CD4-positive, alpha-beta T cell (primary cell): ENCODE measurements around the gene FBXL19. TPM values are rescaled to one million over a fixed set of nuclear protein-coding genes. Genes with fewer than 3 reads are reported as not detected.

Source experiments
- ATAC-seq: fragments of 200-7000 bp; cut with Tn5 transposase; one replicate; pipeline ENCODE4 v1.10.0; 2022; ENCODE audit warnings: mild to moderate bottlenecking; ENCODE audit not compliant: poor library complexity
- CTCF ChIA-PET: fragments of 350-600 bp; sonication (Branson Sonifier 250); formaldehyde crosslinking; loops from one replicate; lab custom pipeline; 2021; ENCODE audit warnings: antibody characterized with exemption, inconsistent platforms; lab: Charles Lee
- POLR2A ChIA-PET: fragments of 350-600 bp; sonication (Branson Sonifier 250); formaldehyde crosslinking; loops from one replicate; lab custom pipeline; 2021; ENCODE audit warnings: antibody characterized with exemption, inconsistent platforms; lab: Charles Lee
- DNase-seq, 14 experiments: peaks; one replicate each; pipeline ENCODE4 v3.0.0-alpha.2; 2013 to 2020; ENCODE audit warnings: mixed read lengths in 2 of 14
- H3K27ac ChIP-seq, 2 donors: one replicate each; pipeline versions ENCODE4 v1.5.1 to v1.7.0; 2013; ENCODE audit warnings: low read length in 2 of 2, low read depth in 1 of 2, mild to moderate bottlenecking in 1 of 2
- H3K27me3 ChIP-seq, 2 experiments: 1 replicate in 1 of 2; 2 replicates in 1 of 2; pipeline versions ENCODE4 v1.6.1 to v1.7.0; 2013; ENCODE audit warnings: low read length in 2 of 2, control low read depth in 1 of 2, mild to moderate bottlenecking in 1 of 2, moderate library complexity in 1 of 2; ENCODE audit not compliant: insufficient read depth in 2 of 2, control insufficient read depth in 1 of 2
- H3K36me3 ChIP-seq: one replicate; pipeline ENCODE4 v1.6.1; 2013; ENCODE audit warnings: low read length, control low read depth; ENCODE audit not compliant: insufficient read depth
- H3K4me1 ChIP-seq: one replicate; pipeline ENCODE4 v1.6.1; 2013; ENCODE audit warnings: low read length, control low read depth; ENCODE audit not compliant: insufficient read depth
- H3K4me3 ChIP-seq: one replicate; pipeline ENCODE4 v1.5.1; 2013; ENCODE audit warnings: mild to moderate bottlenecking, low read length, moderate library complexity
- H3K9me3 ChIP-seq, 2 experiments: 1 replicate in 1 of 2; 2 replicates in 1 of 2; pipeline versions ENCODE4 v1.6.1 to v1.7.0; 2013; ENCODE audit warnings: low read length in 2 of 2, mild to moderate bottlenecking in 2 of 2, control low read depth in 1 of 2, moderate library complexity in 1 of 2; ENCODE audit not compliant: control insufficient read depth in 1 of 2, insufficient read depth in 1 of 2
- H3K27ac Mint-ChIP-seq: one replicate; pipeline ENCODE4 v1.8.0; 2020; ENCODE audit warnings: mixed read lengths
- H3K27me3 Mint-ChIP-seq: one replicate; pipeline ENCODE4 v1.8.0; 2021; ENCODE audit warnings: mixed read lengths
- H3K36me3 Mint-ChIP-seq: one replicate; pipeline ENCODE4 v1.8.0; 2021; ENCODE audit warnings: low read depth, mixed read lengths
- H3K4me1 Mint-ChIP-seq: one replicate; pipeline ENCODE4 v1.8.0; 2021; ENCODE audit warnings: low read depth, mixed read lengths
- H3K4me3 Mint-ChIP-seq: one replicate; pipeline ENCODE4 v1.8.0; 2020; ENCODE audit warnings: mild to moderate bottlenecking, mixed read lengths
- H3K9me3 Mint-ChIP-seq: one replicate; pipeline ENCODE4 v1.8.0; 2020; ENCODE audit warnings: mixed read lengths
- intact Hi-C, 2 experiments: fragments of 100-400 bp; cut with DNase I in 1 of 2; cut with micrococcal nuclease in 1 of 2; formaldehyde crosslinking; loops; one replicate each; pipeline versions ENCODE4 v1.15.1 to v1.9.0; 2023 to 2025; cut with DNase I, micrococcal nuclease
- total RNA-seq, 174 experiments: library from RNA in 2 of 174; stranded (reverse) in 2 of 174; gene quantifications; one replicate each; pipeline ENCODE4 v1.2.3 and lab custom pipeline; 2021 to 2026
- TF ChIP-seq, protein P1 (sequence below): fragments of 200-600 bp; IDR thresholded peaks from one replicate; pipeline ENCODE4 v1.8.0; 2022; ENCODE audit warnings: antibody characterized with exemption, mild to moderate bottlenecking

FBXL19 gene
- total RNA-seq, 2 experiments from 2014 or later, result 7.5 to 8.9 TPM

GRCh38 chr16:30924913-30925631 lies 1.7 kb downstream of the FBXL19 start:
- Mint-ChIP-seq H3K4me3 (peak overlapping the region; percentile 84), H3K4me1 (peaks cover 19% of the 10 kb centered on the region), H3K9me3 (no peaks in the 10 kb centered on the region), H3K36me3 (peaks cover 7% of the 10 kb centered on the region), H3K27me3 (no peaks in the 10 kb centered on the region), H3K27ac (peak overlapping the region; percentile 58)
- intact Hi-C loops, result loop anchor here (1.0 to 10.0 kb wide), 6 partner anchors 29 to 930 kb away; partner anchors contain the start of genes HIRIP3 (in 1 of the 2), INO80E (in 1 of the 2), MYL11 (in 1 of the 2) and PHKG2 (in 1 of the 2)
- DNase-seq (peak in 1 of 14 experiments; percentile 43), ATAC-seq (no peak)
- peak overlapping the region; percentile 19 to 22 for H3K27ac ChIP-seq
- TF ChIP-seq, protein P1, sequence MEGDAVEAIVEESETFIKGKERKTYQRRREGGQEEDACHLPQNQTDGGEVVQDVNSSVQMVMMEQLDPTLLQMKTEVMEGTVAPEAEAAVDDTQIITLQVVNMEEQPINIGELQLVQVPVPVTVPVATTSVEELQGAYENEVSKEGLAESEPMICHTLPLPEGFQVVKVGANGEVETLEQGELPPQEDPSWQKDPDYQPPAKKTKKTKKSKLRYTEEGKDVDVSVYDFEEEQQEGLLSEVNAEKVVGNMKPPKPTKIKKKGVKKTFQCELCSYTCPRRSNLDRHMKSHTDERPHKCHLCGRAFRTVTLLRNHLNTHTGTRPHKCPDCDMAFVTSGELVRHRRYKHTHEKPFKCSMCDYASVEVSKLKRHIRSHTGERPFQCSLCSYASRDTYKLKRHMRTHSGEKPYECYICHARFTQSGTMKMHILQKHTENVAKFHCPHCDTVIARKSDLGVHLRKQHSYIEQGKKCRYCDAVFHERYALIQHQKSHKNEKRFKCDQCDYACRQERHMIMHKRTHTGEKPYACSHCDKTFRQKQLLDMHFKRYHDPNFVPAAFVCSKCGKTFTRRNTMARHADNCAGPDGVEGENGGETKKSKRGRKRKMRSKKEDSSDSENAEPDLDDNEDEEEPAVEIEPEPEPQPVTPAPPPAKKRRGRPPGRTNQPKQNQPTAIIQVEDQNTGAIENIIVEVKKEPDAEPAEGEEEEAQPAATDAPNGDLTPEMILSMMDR, result no peak
- ChIA-PET POLR2A (interaction anchor here (0.8 kb wide), 1 partner anchor 23 kb away, joined by 3 read pairs; no protein-coding TSS in a partner anchor), CTCF (interaction anchor here (1.0 to 2.1 kb wide), 2 partner anchors 16 to 111 kb away, joined by 4 to 10 read pairs; no protein-coding TSS in a partner anchor)
- H3K9me3 ChIP-seq, result no peaks in the 10 kb centered on the region
- no peaks in the 10 kb centered on the region for H3K27me3 ChIP-seq
- H3K36me3 ChIP-seq, result peaks cover 4% of the 10 kb centered on the region
- no peak overlapping the region for H3K4me3 ChIP-seq
- peaks cover 27% of the 10 kb centered on the region for H3K4me1 ChIP-seq

DNA sequence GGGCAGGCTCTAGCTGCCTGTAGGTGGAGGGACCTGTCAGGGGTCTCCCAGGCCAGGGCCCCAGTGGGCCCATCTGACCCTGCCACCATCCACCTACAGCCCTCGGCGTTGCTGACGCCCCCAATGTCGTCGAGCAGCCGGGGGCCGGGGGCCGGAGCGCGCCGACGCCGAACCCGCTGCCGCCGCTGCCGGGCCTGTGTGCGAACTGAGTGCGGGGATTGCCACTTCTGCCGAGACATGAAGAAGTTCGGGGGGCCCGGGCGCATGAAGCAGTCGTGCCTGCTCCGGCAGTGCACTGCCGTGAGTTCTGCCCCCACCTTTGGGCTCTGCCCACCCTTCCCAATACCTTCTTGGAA lies 2.2 kb downstream of the FBXL19 start:
- intact Hi-C loops, result loop anchor here (1.0 to 10.0 kb wide), 5 partner anchors 29 to 931 kb away; partner anchors contain the start of genes HIRIP3 (in 1 of the 2), INO80E (in 1 of the 2), MYL11 (in 1 of the 2) and TBC1D10B (in 1 of the 2)
- Histone ChIP-seq H3K4me1 (peaks cover 27% of the 10 kb centered on the region), H3K27ac (no peak overlapping the region), H3K9me3 (no peaks in the 10 kb centered on the region), H3K4me3 (no peak overlapping the region), H3K36me3 (peaks cover 5% of the 10 kb centered on the region), H3K27me3 (no peaks in the 10 kb centered on the region)
- peak overlapping the region; percentile 51 for H3K27ac Mint-ChIP-seq
- peaks cover 9% of the 10 kb centered on the region for H3K36me3 Mint-ChIP-seq
- POLR2A ChIA-PET, result no interaction called here
- H3K4me1 Mint-ChIP-seq, result peaks cover 19% of the 10 kb centered on the region
- DNase-seq (peak in 1 of 14 experiments; percentile 46), ATAC-seq (no peak)
- CTCF ChIA-PET, result interaction anchor here (2.1 kb wide), 1 partner anchor 16 kb away, joined by 10 read pairs; no protein-coding TSS in a partner anchor
- TF ChIP-seq, protein P1, result no peak
- no peaks in the 10 kb centered on the region for H3K9me3 Mint-ChIP-seq
- no peaks in the 10 kb centered on the region for H3K27me3 Mint-ChIP-seq
- peak overlapping the region; percentile 86 for H3K4me3 Mint-ChIP-seq

DNA sequence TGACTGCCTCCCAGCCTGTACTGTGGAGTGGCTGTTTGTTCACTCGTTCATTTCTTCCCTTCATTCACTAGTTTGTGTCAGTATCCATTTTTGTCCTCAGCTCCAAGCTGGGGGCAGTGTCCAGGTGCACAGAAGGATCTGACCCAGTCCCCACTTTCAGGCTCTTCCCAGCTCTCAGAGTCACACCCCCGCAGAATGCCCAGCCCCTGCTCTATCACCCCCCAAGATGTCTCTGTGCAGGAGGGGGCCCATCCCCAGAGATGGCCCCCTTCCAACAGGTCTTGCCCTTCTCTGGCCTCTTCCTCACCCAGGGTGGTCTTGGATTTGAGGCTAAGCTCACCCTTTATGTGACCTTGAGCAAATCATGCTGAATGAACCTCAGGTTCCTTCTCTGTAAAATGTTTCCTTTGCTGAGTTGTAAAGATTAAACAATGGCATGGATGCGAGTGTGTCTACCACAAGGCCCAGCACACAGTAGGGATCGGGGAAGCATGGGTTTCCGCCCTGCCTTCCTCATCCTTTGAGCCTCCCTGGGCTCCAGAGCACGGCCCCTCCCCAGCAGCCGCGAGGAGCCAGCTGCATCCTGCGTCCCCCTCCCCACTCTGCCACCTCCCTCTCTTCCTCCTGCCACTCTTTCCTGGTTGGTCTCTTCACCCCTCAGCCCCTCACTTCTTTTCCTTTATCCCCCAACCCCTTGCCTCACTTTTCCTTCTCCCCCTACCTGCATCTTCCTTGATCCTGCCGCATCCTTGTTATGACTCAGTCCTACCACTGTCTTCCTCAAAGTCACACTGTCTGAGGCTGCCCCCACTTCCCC lies 2.8 kb downstream of the FBXL19 start:
- no peak for DNase-seq
- intact Hi-C loops, result loop anchor here (1.0 to 10.0 kb wide), 5 partner anchors 28 to 931 kb away; partner anchors contain the start of genes HIRIP3 (in 1 of the 2), INO80E (in 1 of the 2), MYL11 (in 1 of the 2) and TBC1D10B (in 1 of the 2)

More for the DNA sequence above, 2.8 kb downstream of the FBXL19 start:
- CTCF ChIA-PET, result interaction anchor here (2.1 kb wide), 1 partner anchor 15 kb away, joined by 10 read pairs; no protein-coding TSS in a partner anchor
- Histone ChIP-seq H3K36me3 (peaks cover 5% of the 10 kb centered on the region), H3K4me1 (peaks cover 27% of the 10 kb centered on the region), H3K27me3 (no peaks in the 10 kb centered on the region), H3K4me3 (no peak overlapping the region), H3K27ac (no peak overlapping the region), H3K9me3 (no peaks in the 10 kb centered on the region)
- TF ChIP-seq, protein P1, result no peak
- Mint-ChIP-seq H3K9me3 (no peaks in the 10 kb centered on the region), H3K4me1 (peaks cover 19% of the 10 kb centered on the region), H3K4me3 (peak overlapping the region; percentile 86), H3K27ac (peak overlapping the region; percentile 51), H3K27me3 (no peaks in the 10 kb centered on the region), H3K36me3 (peaks cover 14% of the 10 kb centered on the region)
- ATAC-seq, result no peak
- POLR2A ChIA-PET, result no interaction called here
